OCI-LY3 (cell line): ENCODE data around the gene NPSR1.

Experiments
- H2AFZ ChIP-seq: fragments of 200-600, 300-600 bp; shearing (Covaris generic); 2 replicates; pipeline ENCODE4 v1.6.0; 2014; ENCODE audit warnings: antibody characterized with exemption, low read depth, low read length
- H3K27ac ChIP-seq: fragments of 200-600, 300-600 bp; sonication (generic); 2 replicates; pipeline ENCODE4 v1.5.1; 2014; ENCODE audit warnings: mild to moderate bottlenecking, low read length, moderate library complexity, mixed read lengths
- H3K27me3 ChIP-seq: fragments of 200-600, 300-600 bp; sonication (generic); 2 replicates; pipeline ENCODE4 v1.6.1; 2014; ENCODE audit warnings: low read depth, low read length, mixed read lengths
- H3K36me3 ChIP-seq: fragments of 200-600, 300-600 bp; sonication (generic); replicated peaks from 2 replicates; pipeline ENCODE3; 2014; ENCODE audit warnings: low read depth, low read length, mixed read lengths
- H3K4me1 ChIP-seq: fragments of 300-600, 200-600 bp; sonication (generic); 2 replicates; pipeline ENCODE4 v1.6.1; 2014; ENCODE audit warnings: low read length, mixed read lengths
- H3K4me2 ChIP-seq: fragments of 200-600, 300-600 bp; sonication (generic); 2 replicates; pipeline ENCODE4 v1.6.1; 2014; ENCODE audit warnings: low read length, mixed read lengths
- H3K4me3 ChIP-seq: fragments of 300-600, 200-600 bp; sonication (generic); 2 replicates; pipeline ENCODE4 v1.5.1; 2014; ENCODE audit warnings: antibody characterized with exemption, mild to moderate bottlenecking, low read length, moderate library complexity
- H3K79me2 ChIP-seq: fragments of 300-600, 200-600 bp; shearing (Covaris generic); 2 replicates; pipeline ENCODE4 v1.6.1; 2014; ENCODE audit warnings: mild to moderate bottlenecking, low read length, mixed read lengths
- H3K9ac ChIP-seq: fragments of 300-600, 200-600 bp; shearing (Covaris generic); 2 replicates; pipeline ENCODE4 v1.6.0; 2014; ENCODE audit warnings: mild to moderate bottlenecking, low read length, moderate library complexity
- H3K9me3 ChIP-seq: fragments of 200-600, 300-600 bp; shearing (Covaris generic); 2 replicates; pipeline ENCODE4 v1.6.1; 2014; ENCODE audit warnings: low read length, mixed read lengths; ENCODE audit not compliant: insufficient read depth
- H4K20me1 ChIP-seq: fragments of 200-600, 300-600 bp; sonication (generic); 2 replicates; pipeline ENCODE4 v1.6.1; 2016; ENCODE audit warnings: low read length, mixed read lengths; ENCODE audit not compliant: insufficient read depth
- EZH2phosphoT487 ChIP-seq: fragments of 200-600 bp; shearing (Covaris generic); IDR thresholded peaks from 2 replicates; pipeline ENCODE4 v1.6.1; 2018; ENCODE audit warnings: antibody characterized with exemption, mixed run types, low read depth
- TF ChIP-seq, protein P1 (sequence below): fragments of 200-600, 300-600 bp; sonication (generic); IDR thresholded peaks from 2 replicates; pipeline ENCODE4 v1.5.1; 2014; ENCODE audit warnings: antibody characterized with exemption, low read length, low read depth

The NPSR1 gene

DNA sequence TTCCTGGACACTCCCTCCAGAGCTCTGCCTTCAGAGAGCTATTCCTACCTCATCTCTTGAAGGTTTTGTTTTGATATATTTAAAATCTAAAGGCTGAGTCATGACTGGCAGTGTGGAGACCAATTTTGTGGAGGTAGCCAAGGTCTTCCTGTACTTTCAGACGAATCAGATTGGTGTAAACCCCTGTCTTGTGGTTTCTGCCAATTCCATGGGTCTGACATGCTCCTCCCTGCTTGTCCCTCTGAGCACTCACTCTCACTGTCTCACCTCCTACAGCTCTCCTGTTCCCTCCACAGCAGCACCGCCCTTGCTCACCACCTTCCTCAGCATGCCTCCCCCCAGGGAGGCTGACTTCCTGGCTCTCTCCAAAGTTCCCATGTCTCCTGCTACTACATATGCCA lies 179.8 kb downstream of the NPSR1 start:
- Histone ChIP-seq H3K27me3 (peaks cover 23% of the 10 kb centered on the region; the same call in 1 of the 2 replicates), H4K20me1 (no peaks in the 10 kb centered on the region), H3K4me2 (no peak overlapping the region), H3K79me2 (no peaks in the 10 kb centered on the region), H3K36me3 (no peaks in the 10 kb centered on the region), H3K4me1 (no peaks in the 10 kb centered on the region), H3K27ac (no peak overlapping the region), H2AFZ (no peak overlapping the region), H3K9ac (no peak overlapping the region), H3K4me3 (no peak overlapping the region), H3K9me3 (no peaks in the 10 kb centered on the region)
- TF ChIP-seq, protein P1, sequence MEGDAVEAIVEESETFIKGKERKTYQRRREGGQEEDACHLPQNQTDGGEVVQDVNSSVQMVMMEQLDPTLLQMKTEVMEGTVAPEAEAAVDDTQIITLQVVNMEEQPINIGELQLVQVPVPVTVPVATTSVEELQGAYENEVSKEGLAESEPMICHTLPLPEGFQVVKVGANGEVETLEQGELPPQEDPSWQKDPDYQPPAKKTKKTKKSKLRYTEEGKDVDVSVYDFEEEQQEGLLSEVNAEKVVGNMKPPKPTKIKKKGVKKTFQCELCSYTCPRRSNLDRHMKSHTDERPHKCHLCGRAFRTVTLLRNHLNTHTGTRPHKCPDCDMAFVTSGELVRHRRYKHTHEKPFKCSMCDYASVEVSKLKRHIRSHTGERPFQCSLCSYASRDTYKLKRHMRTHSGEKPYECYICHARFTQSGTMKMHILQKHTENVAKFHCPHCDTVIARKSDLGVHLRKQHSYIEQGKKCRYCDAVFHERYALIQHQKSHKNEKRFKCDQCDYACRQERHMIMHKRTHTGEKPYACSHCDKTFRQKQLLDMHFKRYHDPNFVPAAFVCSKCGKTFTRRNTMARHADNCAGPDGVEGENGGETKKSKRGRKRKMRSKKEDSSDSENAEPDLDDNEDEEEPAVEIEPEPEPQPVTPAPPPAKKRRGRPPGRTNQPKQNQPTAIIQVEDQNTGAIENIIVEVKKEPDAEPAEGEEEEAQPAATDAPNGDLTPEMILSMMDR: no peak
- no peak for TF ChIP-seq EZH2phosphoT487

GRCh38 chr7:34838329-34838728 lies 180.3 kb downstream of the NPSR1 start:
- TF ChIP-seq EZH2phosphoT487: no peak
- TF ChIP-seq, protein P1: no peak
- Histone ChIP-seq H3K9me3 (no peaks in the 10 kb centered on the region), H3K27ac (no peak overlapping the region), H3K27me3 (peaks cover 18% of the 10 kb centered on the region; the same call in 1 of the 2 replicates), H3K4me1 (no peaks in the 10 kb centered on the region), H3K79me2 (no peaks in the 10 kb centered on the region), H3K4me2 (no peak overlapping the region), H3K9ac (no peak overlapping the region), H2AFZ (no peak overlapping the region), H3K4me3 (no peak overlapping the region), H3K36me3 (no peaks in the 10 kb centered on the region), H4K20me1 (no peaks in the 10 kb centered on the region)

GRCh38 chr7:34839645-34840044 lies 181.6 kb downstream of the NPSR1 start:
- H3K9ac ChIP-seq: no peak overlapping the region
- no peaks in the 10 kb centered on the region for H3K4me1 ChIP-seq
- H3K36me3 ChIP-seq: no peaks in the 10 kb centered on the region
- TF ChIP-seq, protein P1: no peak
- no peak for TF ChIP-seq EZH2phosphoT487
- H3K27ac ChIP-seq: no peak overlapping the region
- H3K79me2 ChIP-seq: no peaks in the 10 kb centered on the region
- H2AFZ ChIP-seq: no peak overlapping the region
- H3K9me3 ChIP-seq: no peaks in the 10 kb centered on the region
- H3K27me3 ChIP-seq: 0 out of 2 replicates have a peak, but pooled peaks cover 13% of the 10 kb centered on the region
- H3K4me2 ChIP-seq: no peak overlapping the region
- no peaks in the 10 kb centered on the region for H4K20me1 ChIP-seq
- H3K4me3 ChIP-seq: no peak overlapping the region

DNA sequence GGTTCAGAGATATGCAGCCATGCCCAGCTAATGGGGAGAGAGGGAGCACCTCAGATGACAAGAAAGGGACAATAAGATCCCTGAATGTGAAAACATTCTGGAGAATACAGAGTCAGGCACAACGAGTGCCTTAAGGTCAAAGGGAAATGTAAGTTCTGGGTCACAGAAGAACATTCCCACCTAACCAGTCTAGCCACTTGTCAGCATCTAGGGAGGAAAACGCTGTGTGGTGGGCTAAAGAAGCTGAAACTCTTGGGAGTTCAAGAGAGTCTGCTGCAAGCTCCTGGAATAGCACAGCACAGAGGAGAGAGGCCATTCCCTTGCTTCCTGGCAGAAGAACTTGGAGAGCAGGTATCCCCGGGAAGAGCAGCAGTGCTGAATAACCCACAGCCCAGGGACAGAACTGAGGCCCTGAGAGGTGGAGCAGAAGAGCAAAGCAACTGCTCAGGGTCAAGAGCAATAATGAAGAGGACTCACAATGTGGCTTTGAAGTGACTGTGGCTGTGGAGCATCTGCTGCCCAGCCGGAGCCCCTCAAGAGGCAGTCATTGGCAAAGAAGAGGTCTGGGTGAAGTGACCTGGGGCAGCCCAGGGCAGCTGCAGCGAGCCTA lies 182.3 kb downstream of the NPSR1 start:
- H3K79me2 ChIP-seq: no peaks in the 10 kb centered on the region
- no peak for TF ChIP-seq EZH2phosphoT487
- TF ChIP-seq, protein P1: no peak
- H3K27me3 ChIP-seq: 0 out of 2 replicates have a peak, but pooled peaks cover 13% of the 10 kb centered on the region
- no peak overlapping the region for H3K9ac ChIP-seq
- no peaks in the 10 kb centered on the region for H3K9me3 ChIP-seq
- no peak overlapping the region for H2AFZ ChIP-seq
- no peak overlapping the region for H3K4me3 ChIP-seq
- no peak overlapping the region for H3K27ac ChIP-seq
- no peaks in the 10 kb centered on the region for H3K36me3 ChIP-seq
- H4K20me1 ChIP-seq: no peaks in the 10 kb centered on the region
- H3K4me2 ChIP-seq: no peak overlapping the region
- no peaks in the 10 kb centered on the region for H3K4me1 ChIP-seq
